ENCODE results near the gene TAS2R46. TPM values are rescaled to one million over a fixed set of nuclear protein-coding genes. Genes with fewer than 3 reads are reported as not detected.

The TAS2R46 gene
- polyA plus RNA-seq, 2 of the 4 experiments (the other 2 are of a cell fraction) = 0.32 TPM; not detected in 1

- Histone ChIP-seq H3K4me3 (no peak overlapping the region), H3K27ac (no peak overlapping the region), H3K4me2 (no peak overlapping the region), H3K4me1 (no peaks in the 10 kb centered on the region), H3K9me3 (no peaks in the 10 kb centered on the region)
- TF ChIP-seq CBX2 (IDR thresholded peaks at IDR 0.05; ENCODE audit: borderline replicate concordance, low read depth) = no peak
- no peak for TF ChIP-seq ZC3H11A (IDR thresholded peaks at IDR 0.05)
- TF ChIP-seq JUN (IDR thresholded peaks at IDR 0.05) = no peak
- TF ChIP-seq CTCF (IDR thresholded peaks at IDR 0.05) = no peak
- no peak for TF ChIP-seq EP300 (IDR thresholded peaks at IDR 0.05)
- TF ChIP-seq TFCP2L1 (CRISPR knock-in tag; IDR thresholded peaks at IDR 0.05) = no peak
- TF ChIP-seq FOXS1 (CRISPR knock-in tag; IDR thresholded peaks at IDR 0.05) = no peak
- no peak for TF ChIP-seq ELK1 (IDR thresholded peaks at IDR 0.05; ENCODE audit: low read depth, low read length)
- TF ChIP-seq CHD4 (IDR thresholded peaks at IDR 0.05; ENCODE audit: borderline replicate concordance) = no peak
- TF ChIP-seq ESRRA (IDR thresholded peaks at IDR 0.05; ENCODE audit: borderline replicate concordance, low read length) = no peak
- TF ChIP-seq HDAC2 (IDR thresholded peaks at IDR 0.05) = no peak
- no peak for TF ChIP-seq EHMT2 (IDR thresholded peaks at IDR 0.05; ENCODE audit: low read depth)
- TF ChIP-seq POLR2AphosphoS2 (conservative IDR thresholded peaks at IDR 0.05; ENCODE audit: low read length) = no peak
- TF ChIP-seq CHD2 (IDR thresholded peaks at IDR 0.05; ENCODE audit: low read length, partially characterized antibody) = no peak
- TF ChIP-seq USF2 (IDR thresholded peaks at IDR 0.05) = no peak
- FAIRE-seq = no peak
- no peak for DNase-seq (ENCODE audit: low read depth in 1 of 2, low spot score in 1 of 2)
- 0% methylated on average over 1 of the region's 5 CpGs for WGBS (ENCODE audit: missing lambda C conversion rate)
- ChIA-PET POLR2A (no interaction called here), CTCF (no interaction called here)
- no peak for ATAC-seq
Observed at GRCh38 chr12:11089246-11089645, 27.2 kb upstream of the TAS2R46 start.

- no peak overlapping the region for H3K4me3 ChIP-seq
- CTCF ChIA-PET = no interaction called here
- no peak for ATAC-seq
- TF ChIP-seq KDM5A (IDR thresholded peaks at IDR 0.05) = no peak
- no peak for TF ChIP-seq SREBF2 (IDR thresholded peaks at IDR 0.05)
- no peak for TF ChIP-seq RFX5 (IDR thresholded peaks at IDR 0.05)
- TF ChIP-seq KDM1A (IDR thresholded peaks at IDR 0.05; ENCODE audit: low read depth) = no peak
- TF ChIP-seq BHLHE40 (IDR thresholded peaks at IDR 0.05; ENCODE audit: low read depth, low read length) = no peak
- TF ChIP-seq RAD21 (conservative IDR thresholded peaks at IDR 0.05 in 1 of 2, IDR thresholded peaks at IDR 0.05 in 1 of 2) = no peak
- no peak for TF ChIP-seq HES2 (IDR thresholded peaks at IDR 0.05)
- no peak for TF ChIP-seq SMC3 (IDR thresholded peaks at IDR 0.05)
- no peak for TF ChIP-seq PBX3 (IDR thresholded peaks at IDR 0.05)
- no peak for TF ChIP-seq FOXS1 (CRISPR knock-in tag; IDR thresholded peaks at IDR 0.05)
- no peak for TF ChIP-seq E2F6 (IDR thresholded peaks at IDR 0.05; ENCODE audit: borderline replicate concordance, low read depth)
- WGBS (ENCODE audit: missing lambda C conversion rate) = no CpG with 5 or more reads among the region's 3 CpGs
- no peak for FAIRE-seq
- no peaks in the 10 kb centered on the region for H3K9me3 ChIP-seq
- no peak overlapping the region for H3K4me2 ChIP-seq
- no peaks in the 10 kb centered on the region for H3K4me1 ChIP-seq
- POLR2A ChIA-PET = no interaction called here
- H3K27ac ChIP-seq = no peak overlapping the region
- DNase-seq (ENCODE audit: low read depth in 1 of 2, low spot score in 1 of 2) = no peak
Observed at GRCh38 chr12:11085419-11085818, 23.3 kb upstream of the TAS2R46 start.
